Trophoblast cell (in vitro differentiated cells and primary cell): Measurements from ENCODE around the gene CPTP.

Source experiments
- DNase-seq, 2 donors: peaks; one replicate each; pipeline ENCODE4 v3.0.0-alpha.2; 2016
- H2AFZ ChIP-seq: 2 replicates; pipeline ENCODE4 v1.6.1; 2013; ENCODE audit warnings: low read length, moderate library complexity, mild to moderate bottlenecking; ENCODE audit not compliant: insufficient read depth, poor library complexity
- H2AK5ac ChIP-seq: 2 replicates; pipeline ENCODE4 v1.6.1; 2013; ENCODE audit warnings: mild to moderate bottlenecking, low read length
- H2BK120ac ChIP-seq: 2 replicates; pipeline ENCODE4 v1.6.1; 2013; ENCODE audit warnings: low read length, mild to moderate bottlenecking, moderate library complexity; ENCODE audit not compliant: insufficient read depth, poor library complexity
- H2BK12ac ChIP-seq: 2 replicates; pipeline ENCODE4 v1.6.1; 2013; ENCODE audit warnings: mild to moderate bottlenecking, low read length, moderate library complexity
- H2BK5ac ChIP-seq: 2 replicates; pipeline ENCODE4 v1.6.1; 2013; ENCODE audit warnings: low read length, low read depth, moderate library complexity, mild to moderate bottlenecking; ENCODE audit not compliant: poor library complexity
- H3K14ac ChIP-seq: 2 replicates; pipeline ENCODE4 v1.6.1; 2013; ENCODE audit warnings: mild to moderate bottlenecking, low read length
- H3K18ac ChIP-seq: 2 replicates; pipeline ENCODE4 v1.6.1; 2013; ENCODE audit warnings: mild to moderate bottlenecking, low read length
- H3K23ac ChIP-seq: 2 replicates; pipeline ENCODE4 v1.6.1; 2013; ENCODE audit warnings: low read length
- H3K27ac ChIP-seq: 2 replicates; pipeline ENCODE4 v1.5.1; 2013; ENCODE audit warnings: low read depth, mild to moderate bottlenecking, inconsistent platforms, low read length, moderate library complexity
- H3K27me3 ChIP-seq: 2 replicates; pipeline ENCODE4 v1.6.1; 2013; ENCODE audit warnings: inconsistent platforms, mild to moderate bottlenecking, low read length, moderate library complexity; ENCODE audit not compliant: insufficient read depth
- H3K36me3 ChIP-seq, 2 experiments: 1 replicate in 1 of 2; 2 replicates in 1 of 2; pipeline ENCODE4 v1.6.1; 2013; ENCODE audit warnings: low read length in 2 of 2, mild to moderate bottlenecking in 2 of 2, moderate library complexity in 1 of 2; ENCODE audit not compliant: insufficient read depth in 2 of 2, control insufficient read depth in 1 of 2
- H3K4ac ChIP-seq: 2 replicates; pipeline ENCODE4 v1.6.1; 2013; ENCODE audit warnings: low read depth, mild to moderate bottlenecking, low read length, moderate library complexity
- H3K4me1 ChIP-seq, 2 experiments: 1 replicate in 1 of 2; 2 replicates in 1 of 2; pipeline ENCODE4 v1.6.1; 2013; ENCODE audit warnings: low read length in 2 of 2, mild to moderate bottlenecking in 2 of 2, moderate library complexity in 1 of 2; ENCODE audit not compliant: insufficient read depth in 2 of 2, control insufficient read depth in 1 of 2
- H3K4me2 ChIP-seq: 2 replicates; pipeline ENCODE4 v1.6.1; 2013; ENCODE audit warnings: inconsistent platforms, mild to moderate bottlenecking, low read length, moderate library complexity
- H3K4me3 ChIP-seq: 2 replicates; pipeline ENCODE4 v1.5.1; 2013; ENCODE audit warnings: mild to moderate bottlenecking, low read depth, low read length, inconsistent platforms
- H3K79me1 ChIP-seq: one replicate; pipeline ENCODE4 v1.6.1; 2013; ENCODE audit warnings: low read length
- H3K79me2 ChIP-seq: 2 replicates; pipeline ENCODE4 v1.6.1; 2013; ENCODE audit warnings: low read length, mild to moderate bottlenecking; ENCODE audit not compliant: control insufficient read depth, insufficient read depth, poor library complexity
- H3K9ac ChIP-seq: 2 replicates; pipeline ENCODE4 v1.6.1; 2013; ENCODE audit warnings: mild to moderate bottlenecking, low read length
- H3K9me3 ChIP-seq: 2 replicates; pipeline ENCODE4 v1.6.1; 2013; ENCODE audit warnings: low read depth, mild to moderate bottlenecking, control low read depth, inconsistent platforms, low read length; ENCODE audit not compliant: insufficient read depth
- H4K12ac ChIP-seq: 2 replicates; pipeline ENCODE4 v1.6.1; 2013; ENCODE audit warnings: low read depth, mild to moderate bottlenecking, low read length, moderate library complexity
- H4K8ac ChIP-seq: 2 replicates; pipeline ENCODE4 v1.6.1; 2013; ENCODE audit warnings: low read depth, mild to moderate bottlenecking, low read length, moderate library complexity
- H4K91ac ChIP-seq: one replicate; pipeline ENCODE4 v1.6.1; 2013; ENCODE audit warnings: low read depth, mild to moderate bottlenecking, low read length, moderate library complexity
- WGBS: extraction: QIAGEN DNeasy Blood & Tissue Kit; methylation state at CpG from one replicate; pipeline ENCODE4 v1.1.7; 2013; ENCODE audit warnings: missing lambda C conversion rate; ENCODE audit not compliant: insufficient read length, insufficient coverage; ENCODE audit errors: extremely low coverage; 5-methylcytosine and 5-hydroxymethylcytosine counted together

The CPTP gene

GRCh38 chr1:1373051-1373814 lies 48.6 kb downstream of the CPTP start:
- Histone ChIP-seq H3K79me1 (peaks cover 8% of the 10 kb centered on the region), H3K9ac (no peak overlapping the region), H3K9me3 (peaks cover 2% of the 10 kb centered on the region), H2BK120ac (no peak overlapping the region), H3K23ac (no peak overlapping the region), H2BK12ac (no peak overlapping the region), H2AFZ (no peak overlapping the region), H3K4me2 (no peak overlapping the region), H3K4ac (no peak overlapping the region), H3K4me3 (no peak overlapping the region), H3K18ac (no peak overlapping the region), H4K91ac (no peak overlapping the region), H4K8ac (no peak overlapping the region), H2BK5ac (no peak overlapping the region), H2AK5ac (no peak overlapping the region), H3K36me3 (peaks cover 26 to 29% of the 10 kb centered on the region in 2 experiments), H3K27ac (no peak overlapping the region), H4K12ac (no peak overlapping the region), H3K14ac (no peak overlapping the region), H3K79me2 (peaks cover 13% of the 10 kb centered on the region), H3K4me1 (peaks cover 11 to 13% of the 10 kb centered on the region in 2 experiments), H3K27me3 (no peaks in the 10 kb centered on the region)
- WGBS, result no CpG with 5 or more reads among the region's 26 CpGs
- no peak for DNase-seq

GRCh38 chr1:1373815-1374588 lies 49.4 kb downstream of the CPTP start:
- Histone ChIP-seq H3K9me3 (peaks cover 2% of the 10 kb centered on the region), H3K4me1 (peaks cover 11 to 13% of the 10 kb centered on the region in 2 experiments), H3K14ac (peak overlapping the region; percentile 89), H3K36me3 (peaks cover 26 to 29% of the 10 kb centered on the region in 2 experiments), H3K4me2 (peak overlapping the region; percentile 75), H3K79me1 (peaks cover 8% of the 10 kb centered on the region), H3K27ac (no peak overlapping the region), H3K23ac (no peak overlapping the region), H3K9ac (peak overlapping the region; percentile 97), H4K12ac (peak overlapping the region; percentile 98), H3K4ac (peak overlapping the region; percentile 95), H3K4me3 (peak overlapping the region; percentile 90), H2BK120ac (peak overlapping the region; percentile 97), H2BK12ac (no peak overlapping the region), H4K8ac (peak overlapping the region; percentile 99), H3K79me2 (peaks cover 13% of the 10 kb centered on the region), H2AK5ac (peak overlapping the region; percentile 98), H3K18ac (peak overlapping the region; percentile 98), H2AFZ (peak overlapping the region; percentile 96), H3K27me3 (no peaks in the 10 kb centered on the region), H2BK5ac (peak overlapping the region; percentile 96), H4K91ac (peak overlapping the region; percentile 99)
- DNase-seq, result no peak
- no CpG with 5 or more reads among the region's 52 CpGs for WGBS

GRCh38 chr1:1374589-1374928 lies 50.0 kb downstream of the CPTP start:
- peak overlapping the region; percentile 96 for H2BK5ac ChIP-seq
- H3K9me3 ChIP-seq, result peaks cover 2% of the 10 kb centered on the region
- peak overlapping the region; percentile 97 for H2BK120ac ChIP-seq
- H3K4me1 ChIP-seq, result peaks cover 11 to 13% of the 10 kb centered on the region in 2 experiments
- peak overlapping the region; percentile 98 for H3K18ac ChIP-seq
- peak overlapping the region; percentile 39 for H2BK12ac ChIP-seq
- H4K91ac ChIP-seq, result peak overlapping the region; percentile 99
- H3K4me3 ChIP-seq, result peak overlapping the region; percentile 90
- peak overlapping the region; percentile 96 for H2AFZ ChIP-seq
- peak overlapping the region; percentile 99 for H4K8ac ChIP-seq
- no peak for DNase-seq
- H3K14ac ChIP-seq, result peak overlapping the region; percentile 89
- H3K36me3 ChIP-seq, result peaks cover 26 to 29% of the 10 kb centered on the region in 2 experiments
- H4K12ac ChIP-seq, result peak overlapping the region; percentile 98
- H3K27me3 ChIP-seq, result no peaks in the 10 kb centered on the region
- H2AK5ac ChIP-seq, result peak overlapping the region; percentile 98
- H3K4ac ChIP-seq, result peak overlapping the region; percentile 95
- no CpG with 5 or more reads among the region's 24 CpGs for WGBS
- peak overlapping the region; percentile 75 for H3K4me2 ChIP-seq
- H3K9ac ChIP-seq, result peak overlapping the region; percentile 97
- no peak overlapping the region for H3K23ac ChIP-seq
- peaks cover 8% of the 10 kb centered on the region for H3K79me1 ChIP-seq
- peaks cover 13% of the 10 kb centered on the region for H3K79me2 ChIP-seq
- peak overlapping the region; percentile 93 for H3K27ac ChIP-seq

GRCh38 chr1:1374929-1375662 lies 50.5 kb downstream of the CPTP start, which contains the start of gene AURKAIP1:
Gene AURKAIP1 (minus strand): TSS chr1:1375207. CDS start chr1:1374756, 451 bp downstream.
- Histone ChIP-seq H3K4me2 (peak within 1 kb of the TSS; percentile 75), H3K9me3 (peaks cover 2% of the 10 kb centered on the region), H2AFZ (peak within 1 kb of the TSS; percentile 96), H3K4ac (peak within 1 kb of the TSS; percentile 95), H3K27me3 (no peaks in the 10 kb centered on the region), H3K4me3 (peak within 1 kb of the TSS; percentile 90), H4K91ac (peak within 1 kb of the TSS; percentile 99), H3K27ac (peak within 1 kb of the TSS; percentile 93), H2BK12ac (peak within 1 kb of the TSS; percentile 39), H3K4me1 (peaks cover 11 to 13% of the 10 kb centered on the region in 2 experiments), H3K79me1 (peaks cover 8% of the 10 kb centered on the region), H3K14ac (peak within 1 kb of the TSS; percentile 89), H2BK5ac (peak within 1 kb of the TSS; percentile 96), H4K8ac (peak within 1 kb of the TSS; percentile 99), H3K36me3 (peaks cover 26 to 29% of the 10 kb centered on the region in 2 experiments), H3K23ac (no peak within 1 kb of the TSS), H2AK5ac (peak within 1 kb of the TSS; percentile 98), H2BK120ac (peak within 1 kb of the TSS; percentile 97), H3K9ac (peak within 1 kb of the TSS; percentile 97), H4K12ac (peak within 1 kb of the TSS; percentile 98), H3K79me2 (peaks cover 13% of the 10 kb centered on the region), H3K18ac (peak within 1 kb of the TSS; percentile 98)
- WGBS, result no CpG with 5 or more reads among the region's 85 CpGs
- DNase-seq, result peak; percentile 100
